Activated naive CD8-positive, alpha-beta T cell treated with anti-CD3 and anti-CD28 coated beads, Interleukin-2, amount 10 ng/mL, durations not matched to agents 7 days and 5 days (primary cell): ENCODE measurements around the gene SLC27A2. TPM values are rescaled to one million over a fixed set of nuclear protein-coding genes. Genes with fewer than 3 reads are reported as not detected.

Experiments
- ATAC-seq: fragments of 150-1000 bp; cut with Tn5 transposase; one replicate; pipeline ENCODE4 v1.10.0; 2021; ENCODE audit warnings: low read depth, moderate library complexity
- POLR2A ChIA-PET: fragments of 350-600 bp; sonication (Branson Sonifier 250); formaldehyde crosslinking; loops from one replicate; lab custom pipeline; 2021; ENCODE audit warnings: antibody characterized with exemption; lab: Charles Lee
- DNase-seq: peaks from one replicate; pipeline ENCODE4 v3.0.0; 2021
- H3K27ac Mint-ChIP-seq: one replicate; pipeline ENCODE4 v1.8.0; 2022; ENCODE audit warnings: mild to moderate bottlenecking, mixed read lengths
- H3K27me3 Mint-ChIP-seq: one replicate; pipeline ENCODE4 v1.8.0; 2022; ENCODE audit warnings: mild to moderate bottlenecking, moderate library complexity, mixed read lengths
- H3K36me3 Mint-ChIP-seq: one replicate; pipeline ENCODE4 v1.8.0; 2021; ENCODE audit warnings: mild to moderate bottlenecking, mixed read lengths
- H3K4me1 Mint-ChIP-seq: one replicate; pipeline ENCODE4 v1.8.0; 2021; ENCODE audit warnings: mixed read lengths
- H3K4me3 Mint-ChIP-seq: one replicate; pipeline ENCODE4 v1.8.0; 2022; ENCODE audit warnings: mild to moderate bottlenecking, moderate library complexity, mixed read lengths
- H3K9me3 Mint-ChIP-seq: one replicate; pipeline ENCODE4 v1.8.0; 2021; ENCODE audit warnings: mixed read lengths
- total RNA-seq, 2 experiments: library from RNA; stranded (reverse); gene quantifications; one replicate each; pipeline ENCODE4 v1.2.3, GENCODE V29; 2021

Gene SLC27A2
- total RNA-seq, 2 experiments from 2014 or later = 8.8 to 9.6 TPM

GRCh38 chr15:50241684-50242450 is 59.9 kb downstream of the SLC27A2 start:
- H3K4me1 Mint-ChIP-seq = peaks cover 21% of the 10 kb centered on the region
- peak overlapping the region; percentile 2 for H3K27ac Mint-ChIP-seq
- POLR2A ChIA-PET = interaction anchor here (0.7 kb wide), 1 partner anchor 20 kb away, joined by 5 read pairs; no protein-coding TSS in a partner anchor
- DNase-seq (no peak), ATAC-seq (peak; percentile 52)
- H3K9me3 Mint-ChIP-seq = peaks cover 3% of the 10 kb centered on the region
- no peaks in the 10 kb centered on the region for H3K27me3 Mint-ChIP-seq
- no peak overlapping the region for H3K4me3 Mint-ChIP-seq
- H3K36me3 Mint-ChIP-seq = peaks cover 14% of the 10 kb centered on the region

GRCh38 chr15:50244153-50244552 is 62.2 kb downstream of the SLC27A2 start:
- H3K27me3 Mint-ChIP-seq = no peaks in the 10 kb centered on the region
- no peak overlapping the region for H3K4me3 Mint-ChIP-seq
- H3K27ac Mint-ChIP-seq = no peak overlapping the region
- ATAC-seq (no peak), DNase-seq (no peak)
- peaks cover 4% of the 10 kb centered on the region for H3K9me3 Mint-ChIP-seq
- peaks cover 17% of the 10 kb centered on the region for H3K36me3 Mint-ChIP-seq
- H3K4me1 Mint-ChIP-seq = peaks cover 42% of the 10 kb centered on the region
- POLR2A ChIA-PET = interaction anchor here (0.6 kb wide), 1 partner anchor 17 kb away, joined by 7 read pairs; no protein-coding TSS in a partner anchor

- POLR2A ChIA-PET = interaction anchor here (0.6 kb wide), 1 partner anchor 225 kb away, joined by 3 read pairs; no protein-coding TSS in a partner anchor
- Mint-ChIP-seq H3K4me3 (no peak overlapping the region), H3K4me1 (peaks cover 48% of the 10 kb centered on the region), H3K27me3 (no peaks in the 10 kb centered on the region), H3K27ac (no peak overlapping the region), H3K9me3 (peaks cover 4% of the 10 kb centered on the region), H3K36me3 (peaks cover 17% of the 10 kb centered on the region)
- no peak for DNase-seq
- no peak for ATAC-seq
Observed at GRCh38 chr15:50244959-50245624, 63.1 kb downstream of the SLC27A2 start.

- Mint-ChIP-seq H3K27ac (peak overlapping the region; percentile 37), H3K27me3 (no peaks in the 10 kb centered on the region), H3K36me3 (peaks cover 15% of the 10 kb centered on the region), H3K9me3 (peaks cover 4% of the 10 kb centered on the region), H3K4me3 (no peak overlapping the region), H3K4me1 (peaks cover 49% of the 10 kb centered on the region)
- DNase-seq = no peak
- POLR2A ChIA-PET = interaction anchor here (2.1 to 4.8 kb wide), 2 partner anchors 15 to 108 kb away, joined by 11 to 43 read pairs; partner anchors contain the start of gene GABPB1
- ATAC-seq = no peak
Observed at GRCh38 chr15:50246631-50247030, 64.6 kb downstream of the SLC27A2 start.

GRCh38 chr15:50247819-50248655 is 66.0 kb downstream of the SLC27A2 start:
- Mint-ChIP-seq H3K9me3 (peaks cover 4% of the 10 kb centered on the region), H3K36me3 (peaks cover 15% of the 10 kb centered on the region), H3K27ac (peak overlapping the region; percentile 97), H3K4me1 (peaks cover 46% of the 10 kb centered on the region), H3K27me3 (no peaks in the 10 kb centered on the region), H3K4me3 (peak overlapping the region; percentile 82)
- ATAC-seq = peak; percentile 100
- DNase-seq = peak; percentile 68
- POLR2A ChIA-PET = interaction anchor here (1.2 to 4.8 kb wide), 3 partner anchors 10 to 107 kb away, joined by 5 to 43 read pairs (median 11); partner anchors contain the start of gene GABPB1

- H3K27ac Mint-ChIP-seq = peak overlapping the region; percentile 97
- POLR2A ChIA-PET = interaction anchor here (1.2 to 4.8 kb wide), 3 partner anchors 9 to 105 kb away, joined by 5 to 43 read pairs (median 11); partner anchors contain the start of gene GABPB1
- DNase-seq (no peak), ATAC-seq (no peak)
- peaks cover 3% of the 10 kb centered on the region for H3K9me3 Mint-ChIP-seq
- peaks cover 10% of the 10 kb centered on the region for H3K36me3 Mint-ChIP-seq
- H3K27me3 Mint-ChIP-seq = no peaks in the 10 kb centered on the region
- peak overlapping the region; percentile 82 for H3K4me3 Mint-ChIP-seq
- peaks cover 45% of the 10 kb centered on the region for H3K4me1 Mint-ChIP-seq
Observed at GRCh38 chr15:50248994-50249582, 67.1 kb downstream of the SLC27A2 start.

- Mint-ChIP-seq H3K9me3 (peaks cover 3% of the 10 kb centered on the region), H3K4me1 (peaks cover 43% of the 10 kb centered on the region), H3K27ac (no peak overlapping the region), H3K27me3 (no peaks in the 10 kb centered on the region), H3K36me3 (peaks cover 9% of the 10 kb centered on the region), H3K4me3 (no peak overlapping the region)
- DNase-seq = no peak
- POLR2A ChIA-PET = interaction anchor here (1.1 to 4.8 kb wide), 2 partner anchors 12 to 105 kb away, joined by 3 to 43 read pairs; partner anchors contain the start of gene GABPB1
- no peak for ATAC-seq
Observed at GRCh38 chr15:50249704-50250103, 67.7 kb downstream of the SLC27A2 start.

- no peak for DNase-seq
- POLR2A ChIA-PET = interaction anchor here (1.1 kb wide), 1 partner anchor 104 kb away, joined by 3 read pairs; the partner anchor contains the start of gene GABPB1
Observed at GRCh38 chr15:50250760-50251394, 68.9 kb downstream of the SLC27A2 start.

GRCh38 chr15:50251638-50252182 is 69.7 kb downstream of the SLC27A2 start:
- H3K27ac Mint-ChIP-seq = peak overlapping the region; percentile 10
- no peak overlapping the region for H3K4me3 Mint-ChIP-seq
- H3K4me1 Mint-ChIP-seq = peaks cover 40% of the 10 kb centered on the region

More at GRCh38 chr15:50250760-50251394, 68.9 kb downstream of the SLC27A2 start:
- Mint-ChIP-seq H3K36me3 (peaks cover 7% of the 10 kb centered on the region), H3K27me3 (no peaks in the 10 kb centered on the region), H3K27ac (no peak overlapping the region), H3K4me1 (peaks cover 43% of the 10 kb centered on the region), H3K9me3 (peaks cover 3% of the 10 kb centered on the region), H3K4me3 (no peak overlapping the region)
- ATAC-seq = no peak

GRCh38 chr15:50252556-50252955 is 70.6 kb downstream of the SLC27A2 start:
- Mint-ChIP-seq H3K9me3 (no peaks in the 10 kb centered on the region), H3K4me3 (no peak overlapping the region), H3K4me1 (peaks cover 37% of the 10 kb centered on the region), H3K27me3 (no peaks in the 10 kb centered on the region), H3K36me3 (peaks cover 4% of the 10 kb centered on the region), H3K27ac (no peak overlapping the region)
- ATAC-seq = no peak
- POLR2A ChIA-PET = no interaction called here
- no peak for DNase-seq

More at GRCh38 chr15:50251638-50252182, 69.7 kb downstream of the SLC27A2 start:
- Mint-ChIP-seq H3K9me3 (peaks cover 2% of the 10 kb centered on the region), H3K27me3 (no peaks in the 10 kb centered on the region), H3K36me3 (peaks cover 7% of the 10 kb centered on the region)
- no peak for ATAC-seq
- POLR2A ChIA-PET = no interaction called here
- DNase-seq = no peak

GRCh38 chr15:50256188-50257041 is 74.4 kb downstream of the SLC27A2 start:
- H3K9me3 Mint-ChIP-seq = no peaks in the 10 kb centered on the region
- DNase-seq = no peak
- peaks cover 41% of the 10 kb centered on the region for H3K4me1 Mint-ChIP-seq
- peaks cover 2% of the 10 kb centered on the region for H3K36me3 Mint-ChIP-seq
- POLR2A ChIA-PET = no interaction called here
- no peak for ATAC-seq
- H3K4me3 Mint-ChIP-seq = no peak overlapping the region
- no peak overlapping the region for H3K27ac Mint-ChIP-seq
- H3K27me3 Mint-ChIP-seq = no peaks in the 10 kb centered on the region
